Transverse colon (tissue), 3 donors: Measurements from ENCODE around the gene AGBL4.

Source experiments
- POLR2A ChIP-seq: fragments of 450-650 bp; IDR thresholded peaks from one replicate; pipeline ENCODE4 v1.6.1; 2016; ENCODE audit warnings: antibody characterized with exemption, mild to moderate bottlenecking, moderate library complexity
- TF ChIP-seq, protein P1 (sequence below), 5 experiments: fragments of 200-600 bp in 3 of 5; fragments of 450-650 bp in 2 of 5; sonication (generic) in 3 of 5; IDR thresholded peaks; 1 replicate in 2 of 5; 2 replicates in 3 of 5; pipeline ENCODE4 v1.5.1; 2016 to 2017; ENCODE audit warnings: antibody characterized with exemption in 5 of 5, inconsistent platforms in 3 of 5, mild to moderate bottlenecking in 2 of 5, moderate library complexity in 1 of 5

DNA sequence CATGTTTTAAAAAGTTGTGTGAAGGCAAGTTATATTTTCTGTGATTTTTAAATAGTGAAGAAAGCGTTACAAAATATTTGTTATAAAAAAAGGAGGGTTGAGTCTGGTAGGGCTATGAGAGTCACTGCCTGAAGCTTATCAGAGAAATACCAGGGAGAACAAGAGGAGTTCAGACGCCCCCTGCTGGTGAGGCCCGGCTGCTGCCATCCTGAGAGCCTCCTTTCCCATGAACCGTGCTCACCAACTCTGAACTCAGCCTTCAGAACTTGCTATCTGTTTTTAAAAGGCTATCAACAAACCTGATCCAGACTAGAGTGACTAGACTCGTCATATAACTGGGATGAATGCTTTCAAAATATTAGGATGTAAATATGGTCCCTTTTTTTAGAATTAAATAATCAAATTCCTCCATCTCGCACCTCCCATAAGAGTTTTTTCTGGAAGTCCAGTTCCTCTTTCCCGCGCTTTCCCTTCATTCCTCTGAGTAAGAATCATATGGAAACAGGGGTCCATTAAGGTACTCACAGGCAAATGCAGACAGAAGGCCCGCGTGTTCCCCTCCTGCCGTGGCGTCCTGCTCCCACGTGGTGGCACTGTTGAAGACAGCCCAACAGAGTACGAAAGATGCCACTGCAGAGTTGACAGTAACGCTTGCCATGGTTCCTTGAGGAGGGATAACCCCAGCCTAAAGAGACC lies 1525.5 kb downstream of the AGBL4 start:
- TF ChIP-seq POLR2A: no peak
- TF ChIP-seq, protein P1, sequence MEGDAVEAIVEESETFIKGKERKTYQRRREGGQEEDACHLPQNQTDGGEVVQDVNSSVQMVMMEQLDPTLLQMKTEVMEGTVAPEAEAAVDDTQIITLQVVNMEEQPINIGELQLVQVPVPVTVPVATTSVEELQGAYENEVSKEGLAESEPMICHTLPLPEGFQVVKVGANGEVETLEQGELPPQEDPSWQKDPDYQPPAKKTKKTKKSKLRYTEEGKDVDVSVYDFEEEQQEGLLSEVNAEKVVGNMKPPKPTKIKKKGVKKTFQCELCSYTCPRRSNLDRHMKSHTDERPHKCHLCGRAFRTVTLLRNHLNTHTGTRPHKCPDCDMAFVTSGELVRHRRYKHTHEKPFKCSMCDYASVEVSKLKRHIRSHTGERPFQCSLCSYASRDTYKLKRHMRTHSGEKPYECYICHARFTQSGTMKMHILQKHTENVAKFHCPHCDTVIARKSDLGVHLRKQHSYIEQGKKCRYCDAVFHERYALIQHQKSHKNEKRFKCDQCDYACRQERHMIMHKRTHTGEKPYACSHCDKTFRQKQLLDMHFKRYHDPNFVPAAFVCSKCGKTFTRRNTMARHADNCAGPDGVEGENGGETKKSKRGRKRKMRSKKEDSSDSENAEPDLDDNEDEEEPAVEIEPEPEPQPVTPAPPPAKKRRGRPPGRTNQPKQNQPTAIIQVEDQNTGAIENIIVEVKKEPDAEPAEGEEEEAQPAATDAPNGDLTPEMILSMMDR (IDR thresholded peaks at IDR 0.05): peak; percentile 82 to 94 (median 89)
